GOT3 (cell line): ENCODE data around the gene GAGE12C.
"Not testable (repeated sequence)": the region's sequence is repeated elsewhere in the genome, so short reads cannot be mapped to it uniquely, and the experiment has no call there.

Source experiments
- DNase-seq: peaks from one replicate; lab custom pipeline; 2025; ENCODE audit warnings: mixed read lengths; lab: John Stamatoyannopoulos, UW

GAGE12C gene, protein sequence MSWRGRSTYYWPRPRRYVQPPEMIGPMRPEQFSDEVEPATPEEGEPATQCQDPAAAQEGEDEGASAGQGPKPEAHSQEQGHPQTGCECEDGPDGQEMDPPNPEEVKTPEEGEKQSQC

DNA sequence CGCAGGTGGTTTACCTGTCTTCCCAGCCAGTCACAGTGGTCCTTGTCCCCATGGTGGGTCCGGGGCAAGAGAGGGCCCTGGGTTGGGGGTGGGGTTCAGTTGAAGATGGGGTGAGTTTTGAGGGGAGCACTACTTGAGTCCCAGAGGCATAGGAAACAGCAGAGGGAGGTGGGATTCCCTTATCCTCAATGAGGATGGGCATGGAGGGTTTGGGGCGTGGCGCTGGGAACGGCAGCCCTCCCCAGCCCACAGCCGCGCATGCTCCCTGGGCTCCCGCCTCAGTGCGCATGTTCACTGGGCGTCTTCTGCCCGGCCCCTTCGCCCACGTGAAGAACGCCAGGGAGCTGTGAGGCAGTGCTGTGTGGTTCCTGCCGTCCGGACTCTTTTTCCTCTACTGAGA is at the start of gene GAGE12C:
Gene GAGE12C, plus strand, starts transcription at position 301 of the 400 bp plus-strand sequence. CDS start 1,155 bp downstream, outside the sequence.
- not testable (repeated sequence) for DNase-seq

DNA sequence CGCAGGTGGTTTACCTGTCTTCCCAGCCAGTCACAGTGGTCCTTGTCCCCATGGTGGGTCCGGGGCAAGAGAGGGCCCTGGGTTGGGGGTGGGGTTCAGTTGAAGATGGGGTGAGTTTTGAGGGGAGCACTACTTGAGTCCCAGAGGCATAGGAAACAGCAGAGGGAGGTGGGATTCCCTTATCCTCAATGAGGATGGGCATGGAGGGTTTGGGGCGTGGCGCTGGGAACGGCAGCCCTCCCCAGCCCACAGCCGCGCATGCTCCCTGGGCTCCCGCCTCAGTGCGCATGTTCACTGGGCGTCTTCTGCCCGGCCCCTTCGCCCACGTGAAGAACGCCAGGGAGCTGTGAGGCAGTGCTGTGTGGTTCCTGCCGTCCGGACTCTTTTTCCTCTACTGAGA is 9.5 kb downstream of the GAGE12C start, which contains the start of gene GAGE12D:
Gene GAGE12D, plus strand, starts transcription at position 301 of the 400 bp plus-strand sequence. CDS start 1,155 bp downstream, outside the sequence.
- not testable (repeated sequence) for DNase-seq

DNA sequence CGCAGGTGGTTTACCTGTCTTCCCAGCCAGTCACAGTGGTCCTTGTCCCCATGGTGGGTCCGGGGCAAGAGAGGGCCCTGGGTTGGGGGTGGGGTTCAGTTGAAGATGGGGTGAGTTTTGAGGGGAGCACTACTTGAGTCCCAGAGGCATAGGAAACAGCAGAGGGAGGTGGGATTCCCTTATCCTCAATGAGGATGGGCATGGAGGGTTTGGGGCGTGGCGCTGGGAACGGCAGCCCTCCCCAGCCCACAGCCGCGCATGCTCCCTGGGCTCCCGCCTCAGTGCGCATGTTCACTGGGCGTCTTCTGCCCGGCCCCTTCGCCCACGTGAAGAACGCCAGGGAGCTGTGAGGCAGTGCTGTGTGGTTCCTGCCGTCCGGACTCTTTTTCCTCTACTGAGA is 19.0 kb downstream of the GAGE12C start, which contains the start of gene GAGE12E:
Gene GAGE12E, plus strand, starts transcription at position 301 of the 400 bp plus-strand sequence. CDS start 1,155 bp downstream, outside the sequence.
- not testable (repeated sequence) for DNase-seq

DNA sequence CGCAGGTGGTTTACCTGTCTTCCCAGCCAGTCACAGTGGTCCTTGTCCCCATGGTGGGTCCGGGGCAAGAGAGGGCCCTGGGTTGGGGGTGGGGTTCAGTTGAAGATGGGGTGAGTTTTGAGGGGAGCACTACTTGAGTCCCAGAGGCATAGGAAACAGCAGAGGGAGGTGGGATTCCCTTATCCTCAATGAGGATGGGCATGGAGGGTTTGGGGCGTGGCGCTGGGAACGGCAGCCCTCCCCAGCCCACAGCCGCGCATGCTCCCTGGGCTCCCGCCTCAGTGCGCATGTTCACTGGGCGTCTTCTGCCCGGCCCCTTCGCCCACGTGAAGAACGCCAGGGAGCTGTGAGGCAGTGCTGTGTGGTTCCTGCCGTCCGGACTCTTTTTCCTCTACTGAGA is 28.6 kb downstream of the GAGE12C start, which contains the start of gene GAGE12F:
Gene GAGE12F, plus strand, starts transcription at position 301 of the 400 bp plus-strand sequence. CDS start 1,155 bp downstream, outside the sequence.
- not testable (repeated sequence) for DNase-seq

DNA sequence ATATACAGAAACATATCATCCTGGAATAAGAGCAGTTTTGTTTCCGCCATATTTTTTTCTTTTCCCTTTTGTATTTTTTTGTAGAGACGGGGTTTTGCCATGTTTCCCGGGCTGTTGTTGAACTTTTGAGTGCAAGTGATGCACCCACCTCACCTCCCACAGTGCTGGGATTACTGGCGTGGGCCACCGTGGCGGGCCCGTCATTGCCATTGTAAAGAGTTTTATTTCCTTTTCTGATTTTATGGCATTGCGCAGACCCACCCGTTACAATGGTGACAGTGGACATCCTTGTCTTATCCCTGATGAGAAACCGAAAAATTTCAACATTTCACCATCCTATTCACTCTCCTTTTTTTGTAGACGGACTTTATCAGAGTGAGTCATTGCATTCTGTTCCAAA is 36.8 kb downstream of the GAGE12C start:
- not testable (repeated sequence) for DNase-seq

DNA sequence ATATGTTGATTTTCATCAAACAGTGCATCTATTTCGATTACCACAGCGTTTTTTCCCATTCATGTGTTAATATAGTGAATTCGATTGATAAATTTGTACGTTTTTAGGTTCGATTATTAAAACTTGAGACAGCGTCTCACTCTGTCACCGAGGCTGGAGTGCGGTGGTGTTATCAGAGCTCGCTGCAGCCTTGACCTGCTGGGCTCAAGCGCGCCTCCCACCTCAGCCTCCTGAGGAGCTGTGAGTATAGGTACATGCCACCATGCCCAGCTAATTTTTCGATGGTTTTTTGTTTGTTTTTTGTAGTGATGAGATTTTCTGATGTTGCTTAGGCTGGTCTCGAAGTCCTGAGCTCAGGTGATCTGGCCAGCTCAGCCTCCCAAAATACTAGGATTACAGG is 37.2 kb downstream of the GAGE12C start:
- not testable (repeated sequence) for DNase-seq

GRCh38 chrX:49570100-49570499 is 38.1 kb downstream of the GAGE12C start, which contains the start of gene GAGE12G:
Gene GAGE12G (plus strand): TSS chrX:49570400. CDS start chrX:49571555, 1,155 bp downstream.
- DNase-seq = not testable (repeated sequence)

GRCh38 chrX:49579649-49580048 is 47.7 kb downstream of the GAGE12C start, which contains the start of gene GAGE12H:
Gene GAGE12H (plus strand): TSS chrX:49579949. CDS start chrX:49581104, 1,155 bp downstream.
- not testable (repeated sequence) for DNase-seq
